Measurements from ENCODE around the gene HLTF.

The HLTF gene

GRCh38 chr3:149000206-149000745 lies 86.1 kb downstream of the HLTF start:
- Histone ChIP-seq H3K4me2 (ENCODE audit: insufficient read depth, low read length, poor library complexity, severe bottlenecking) (no peak overlapping the region), H3K23ac (ENCODE audit: low read depth, low read length, poor library complexity) (no peak overlapping the region), H2AFZ (ENCODE audit: low read length) (no peak overlapping the region), H3K36me3 (replicated peaks in 1 of 2; ENCODE audit: control insufficient read depth in 2 of 2, insufficient read depth in 2 of 2, low read length in 2 of 2) (peaks cover 0 to 3% of the 10 kb centered on the region in 2 donors), H2BK5ac (ENCODE audit: low read length) (no peak overlapping the region), H4K91ac (ENCODE audit: low read depth, low read length, poor library complexity) (no peak overlapping the region), H3K9ac (ENCODE audit: low read depth, low read length, poor library complexity) (no peak overlapping the region), H2BK12ac (ENCODE audit: low read length) (no peak overlapping the region), H3K9me3 (replicated peaks in 1 of 2; ENCODE audit: control insufficient read depth in 2 of 2, insufficient read depth in 1 of 2, low read depth in 1 of 2, low read length in 2 of 2) (no peaks in the 10 kb centered on the region), H3K79me1 (ENCODE audit: low read depth, low read length) (no peaks in the 10 kb centered on the region), H3K4me1 (ENCODE audit: control insufficient read depth in 2 of 2, insufficient read depth in 1 of 2, low read depth in 1 of 2, low read length in 2 of 2) (peaks cover 8 to 23% of the 10 kb centered on the region in 2 donors), H3K18ac (ENCODE audit: low read length) (no peak overlapping the region), H3K14ac (ENCODE audit: low read length) (no peak overlapping the region), H4K8ac (ENCODE audit: low read depth, low read length) (no peak overlapping the region), H2AK5ac (ENCODE audit: low read depth, low read length) (no peak overlapping the region), H3K27ac (replicated peaks; ENCODE audit: low read length) (no peak overlapping the region), H2BK15ac (ENCODE audit: low read length) (no peak overlapping the region), H3K4ac (ENCODE audit: low read length) (no peak overlapping the region), H3K27me3 (ENCODE audit: control insufficient read depth in 3 of 3, insufficient read depth in 3 of 3, low read depth in 1 of 3, low read length in 3 of 3) (no peaks in the 10 kb centered on the region), H3K4me3 (ENCODE audit: low read length in 2 of 2) (no peak overlapping the region), H2BK120ac (ENCODE audit: low read depth, low read length) (no peak overlapping the region)
- no peak for DNase-seq (ENCODE audit: low spot score)
- no CpG with 5 or more reads among the region's 3 CpGs for WGBS, 2 donors (ENCODE audit: extremely low coverage in 2 of 2, insufficient read length in 2 of 2, insufficient replicate concordance in 1 of 2)

GRCh38 chr3:148999806-149000205 lies 86.5 kb downstream of the HLTF start:
- no peak overlapping the region for H2BK120ac ChIP-seq (ENCODE audit: low read depth, low read length)
- no CpG with 5 or more reads among the region's 3 CpGs for WGBS, 2 donors (ENCODE audit: extremely low coverage in 2 of 2, insufficient read length in 2 of 2, insufficient replicate concordance in 1 of 2)
- H3K27ac ChIP-seq (replicated peaks; ENCODE audit: low read length) = no peak overlapping the region
- H3K23ac ChIP-seq (ENCODE audit: low read depth, low read length, poor library complexity) = no peak overlapping the region
- no peak overlapping the region for H4K91ac ChIP-seq (ENCODE audit: low read depth, low read length, poor library complexity)
- no peak overlapping the region for H3K4me3 ChIP-seq (ENCODE audit: low read length in 2 of 2)
- peaks cover 0 to 3% of the 10 kb centered on the region in 2 donors for H3K36me3 ChIP-seq (replicated peaks in 1 of 2; ENCODE audit: control insufficient read depth in 2 of 2, insufficient read depth in 2 of 2, low read length in 2 of 2)
- H2BK15ac ChIP-seq (ENCODE audit: low read length) = no peak overlapping the region
- no peak overlapping the region for H3K4ac ChIP-seq (ENCODE audit: low read length)
- peaks cover 8 to 22% of the 10 kb centered on the region in 2 donors for H3K4me1 ChIP-seq (ENCODE audit: control insufficient read depth in 2 of 2, insufficient read depth in 1 of 2, low read depth in 1 of 2, low read length in 2 of 2)
- H3K14ac ChIP-seq (ENCODE audit: low read length) = no peak overlapping the region
- no peak overlapping the region for H3K18ac ChIP-seq (ENCODE audit: low read length)
- H4K8ac ChIP-seq (ENCODE audit: low read depth, low read length) = no peak overlapping the region
- no peak overlapping the region for H3K4me2 ChIP-seq (ENCODE audit: insufficient read depth, low read length, poor library complexity, severe bottlenecking)
- no peak overlapping the region for H2BK12ac ChIP-seq (ENCODE audit: low read length)
- no peak overlapping the region for H2AFZ ChIP-seq (ENCODE audit: low read length)
- no peak overlapping the region for H2AK5ac ChIP-seq (ENCODE audit: low read depth, low read length)
- H3K9ac ChIP-seq (ENCODE audit: low read depth, low read length, poor library complexity) = no peak overlapping the region
- no peaks in the 10 kb centered on the region for H3K27me3 ChIP-seq (ENCODE audit: control insufficient read depth in 3 of 3, insufficient read depth in 3 of 3, low read depth in 1 of 3, low read length in 3 of 3)
- no peaks in the 10 kb centered on the region for H3K79me1 ChIP-seq (ENCODE audit: low read depth, low read length)
- DNase-seq (ENCODE audit: low spot score) = no peak
- no peaks in the 10 kb centered on the region for H3K9me3 ChIP-seq (replicated peaks in 1 of 2; ENCODE audit: control insufficient read depth in 2 of 2, insufficient read depth in 1 of 2, low read depth in 1 of 2, low read length in 2 of 2)
- no peak overlapping the region for H2BK5ac ChIP-seq (ENCODE audit: low read length)

GRCh38 chr3:148998715-148999423 lies 87.5 kb downstream of the HLTF start:
- no peak overlapping the region for H3K9ac ChIP-seq (ENCODE audit: low read depth, low read length, poor library complexity)
- no peak overlapping the region for H2BK120ac ChIP-seq (ENCODE audit: low read depth, low read length)
- no peak overlapping the region for H4K8ac ChIP-seq (ENCODE audit: low read depth, low read length)
- no peak overlapping the region for H3K4me3 ChIP-seq (ENCODE audit: low read length in 2 of 2)
- no peak for DNase-seq (ENCODE audit: low spot score)
- no peak overlapping the region for H3K27ac ChIP-seq (replicated peaks; ENCODE audit: low read length)
- no peak overlapping the region for H3K23ac ChIP-seq (ENCODE audit: low read depth, low read length, poor library complexity)
- H3K4me1 ChIP-seq (ENCODE audit: control insufficient read depth in 2 of 2, insufficient read depth in 1 of 2, low read depth in 1 of 2, low read length in 2 of 2) = peaks cover 4 to 18% of the 10 kb centered on the region in 2 donors
- H3K14ac ChIP-seq (ENCODE audit: low read length) = no peak overlapping the region
- peaks cover 0 to 3% of the 10 kb centered on the region in 2 donors for H3K36me3 ChIP-seq (replicated peaks in 1 of 2; ENCODE audit: control insufficient read depth in 2 of 2, insufficient read depth in 2 of 2, low read length in 2 of 2)
- H3K4ac ChIP-seq (ENCODE audit: low read length) = no peak overlapping the region
- no peak overlapping the region for H2BK15ac ChIP-seq (ENCODE audit: low read length)
- H2BK12ac ChIP-seq (ENCODE audit: low read length) = no peak overlapping the region
- H3K4me2 ChIP-seq (ENCODE audit: insufficient read depth, low read length, poor library complexity, severe bottlenecking) = no peak overlapping the region
- no peak overlapping the region for H2AK5ac ChIP-seq (ENCODE audit: low read depth, low read length)
- no peak overlapping the region for H4K91ac ChIP-seq (ENCODE audit: low read depth, low read length, poor library complexity)
- H2AFZ ChIP-seq (ENCODE audit: low read length) = no peak overlapping the region
- no peaks in the 10 kb centered on the region for H3K9me3 ChIP-seq (replicated peaks in 1 of 2; ENCODE audit: control insufficient read depth in 2 of 2, insufficient read depth in 1 of 2, low read depth in 1 of 2, low read length in 2 of 2)
- WGBS, 2 donors (ENCODE audit: extremely low coverage in 2 of 2, insufficient read length in 2 of 2, insufficient replicate concordance in 1 of 2) = no CpG with 5 or more reads among the region's 7 CpGs
- no peak overlapping the region for H2BK5ac ChIP-seq (ENCODE audit: low read length)
- no peaks in the 10 kb centered on the region for H3K79me1 ChIP-seq (ENCODE audit: low read depth, low read length)
- H3K27me3 ChIP-seq (ENCODE audit: control insufficient read depth in 3 of 3, insufficient read depth in 3 of 3, low read depth in 1 of 3, low read length in 3 of 3) = no peaks in the 10 kb centered on the region
- no peak overlapping the region for H3K18ac ChIP-seq (ENCODE audit: low read length)

- H2AK5ac ChIP-seq (ENCODE audit: low read depth, low read length) = no peak overlapping the region
- no peak for DNase-seq (ENCODE audit: low spot score)
- no peak overlapping the region for H2BK15ac ChIP-seq (ENCODE audit: low read length)
- H3K27me3 ChIP-seq (ENCODE audit: control insufficient read depth in 3 of 3, insufficient read depth in 3 of 3, low read depth in 1 of 3, low read length in 3 of 3) = no peaks in the 10 kb centered on the region
- H3K36me3 ChIP-seq (replicated peaks in 1 of 2; ENCODE audit: control insufficient read depth in 2 of 2, insufficient read depth in 2 of 2, low read length in 2 of 2) = peaks cover 0 to 3% of the 10 kb centered on the region in 2 donors
- H3K23ac ChIP-seq (ENCODE audit: low read depth, low read length, poor library complexity) = no peak overlapping the region
- WGBS, 2 donors (ENCODE audit: extremely low coverage in 2 of 2, insufficient read length in 2 of 2, insufficient replicate concordance in 1 of 2) = no CpG with 5 or more reads among the region's 5 CpGs
- H3K9me3 ChIP-seq (replicated peaks in 1 of 2; ENCODE audit: control insufficient read depth in 2 of 2, insufficient read depth in 1 of 2, low read depth in 1 of 2, low read length in 2 of 2) = no peaks in the 10 kb centered on the region
- no peak overlapping the region for H3K14ac ChIP-seq (ENCODE audit: low read length)
- H3K9ac ChIP-seq (ENCODE audit: low read depth, low read length, poor library complexity) = no peak overlapping the region
- no peak overlapping the region for H3K4me2 ChIP-seq (ENCODE audit: insufficient read depth, low read length, poor library complexity, severe bottlenecking)
- H4K91ac ChIP-seq (ENCODE audit: low read depth, low read length, poor library complexity) = no peak overlapping the region
- H3K4ac ChIP-seq (ENCODE audit: low read length) = no peak overlapping the region
- H3K18ac ChIP-seq (ENCODE audit: low read length) = no peak overlapping the region
- H3K27ac ChIP-seq (replicated peaks; ENCODE audit: low read length) = no peak overlapping the region
- H2BK5ac ChIP-seq (ENCODE audit: low read length) = no peak overlapping the region
- H2AFZ ChIP-seq (ENCODE audit: low read length) = no peak overlapping the region
- H4K8ac ChIP-seq (ENCODE audit: low read depth, low read length) = no peak overlapping the region
- peaks cover 3 to 17% of the 10 kb centered on the region in 2 donors for H3K4me1 ChIP-seq (ENCODE audit: control insufficient read depth in 2 of 2, insufficient read depth in 1 of 2, low read depth in 1 of 2, low read length in 2 of 2)
- H2BK12ac ChIP-seq (ENCODE audit: low read length) = no peak overlapping the region
- H3K4me3 ChIP-seq (ENCODE audit: low read length in 2 of 2) = no peak overlapping the region
- H3K79me1 ChIP-seq (ENCODE audit: low read depth, low read length) = no peaks in the 10 kb centered on the region
- H2BK120ac ChIP-seq (ENCODE audit: low read depth, low read length) = no peak overlapping the region
Measured at GRCh38 chr3:148998297-148998696, 88.0 kb downstream of the HLTF start.

Measured in neuronal stem cell (in vitro differentiated cells).